SK-MEL-5 (cell line): ENCODE data around the gene MILR1. TPM values are rescaled to one million over a fixed set of nuclear protein-coding genes. Genes with fewer than 3 reads are reported as not detected.
"Not testable (repeated sequence)": the region's sequence is repeated elsewhere in the genome, so short reads cannot be mapped to it uniquely, and the experiment has no call there.

Experiments used
- DNase-seq: peaks from one replicate; pipeline ENCODE4 v3.0.0-alpha.2; 2016; ENCODE audit warnings: low read depth, low spot score
- in situ Hi-C: cut with HindIII; loops from 2 replicates; pipeline ENCODE4 v1.10.0; 2016; ENCODE audit warnings: low sequenced_read_pairs, high pct_unique_total_duplicates, low pct_unique_long_range_greater_than_20kb
- total RNA-seq: library from RNA; depleted of rRNA; stranded (reverse); fragments of >200 nt; shearing (Covaris generic); gene quantifications from 2 replicates; pipeline ENCODE4 v1.2.3, GENCODE V29; 2014

MILR1 gene
- total RNA-seq, 1 experiment from 2014 or later, result not detected

DNA sequence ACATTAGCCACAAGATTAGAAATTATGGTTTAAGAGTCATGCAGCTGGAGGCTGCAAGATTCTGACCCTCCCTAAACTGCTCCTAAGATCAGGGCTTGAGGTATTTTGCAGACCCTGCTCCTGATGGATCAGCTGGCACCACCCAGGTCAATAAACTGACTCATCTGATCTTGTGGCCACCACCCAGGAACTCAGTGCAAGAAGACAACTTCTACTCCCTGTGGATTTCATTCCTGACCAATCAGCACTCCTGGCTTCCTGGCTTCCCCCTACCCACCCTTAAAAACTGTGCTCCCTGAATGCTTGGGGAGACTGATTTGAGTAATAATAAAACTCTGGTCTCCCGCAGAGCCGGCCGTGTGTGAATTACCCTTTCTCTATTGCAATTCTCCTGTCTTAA is 25.0 kb upstream of the MILR1 start:
- DNase-seq, result no peak
- in situ Hi-C loops, result no loop called here

DNA sequence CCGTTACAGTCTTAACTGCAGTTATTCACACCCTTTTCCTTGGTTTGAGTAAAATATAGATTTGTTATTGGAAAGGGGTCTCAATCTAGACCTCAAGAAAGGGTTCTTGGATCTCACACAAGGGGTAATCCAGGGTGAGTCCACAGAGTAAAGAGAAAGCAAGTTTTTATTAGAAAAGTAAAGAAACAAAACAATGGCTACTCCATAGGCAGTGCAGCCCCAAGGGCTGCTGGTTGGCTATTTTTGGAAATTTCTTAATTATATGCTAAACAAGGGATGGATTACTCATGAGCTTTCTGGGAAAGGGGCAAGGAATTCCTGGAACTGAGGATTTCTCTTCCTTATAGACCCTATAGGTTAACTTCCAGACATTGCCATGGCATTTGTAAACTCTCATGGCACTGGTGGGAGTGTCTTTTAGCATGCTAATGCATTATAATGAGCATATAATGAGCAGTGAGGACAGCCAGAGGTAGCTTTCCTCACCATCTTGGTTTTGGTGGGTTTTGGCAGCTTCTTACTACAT is 24.5 kb upstream of the MILR1 start:
- no peak for DNase-seq
- in situ Hi-C loops, result no loop called here

DNA sequence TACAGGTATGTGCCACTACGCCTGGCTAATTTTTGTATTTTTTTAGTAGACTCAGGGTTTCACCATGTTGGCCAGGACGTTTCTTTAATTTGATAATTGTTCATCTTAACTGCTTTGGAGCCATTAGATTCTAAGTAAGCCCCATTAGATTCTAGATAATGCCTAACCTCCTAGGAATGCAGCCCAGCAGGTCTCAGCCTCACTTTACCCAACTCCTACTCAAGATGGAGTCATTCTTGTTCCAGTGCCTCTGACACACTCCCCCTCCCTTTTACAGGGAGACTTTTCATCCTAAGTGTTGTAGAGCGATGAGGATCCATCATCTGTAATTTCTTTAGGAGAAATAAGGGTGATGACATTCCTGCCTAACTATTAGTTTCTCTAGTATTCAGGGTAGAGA is 23.7 kb upstream of the MILR1 start:
- no peak for DNase-seq
- in situ Hi-C loops, result no loop called here

DNA sequence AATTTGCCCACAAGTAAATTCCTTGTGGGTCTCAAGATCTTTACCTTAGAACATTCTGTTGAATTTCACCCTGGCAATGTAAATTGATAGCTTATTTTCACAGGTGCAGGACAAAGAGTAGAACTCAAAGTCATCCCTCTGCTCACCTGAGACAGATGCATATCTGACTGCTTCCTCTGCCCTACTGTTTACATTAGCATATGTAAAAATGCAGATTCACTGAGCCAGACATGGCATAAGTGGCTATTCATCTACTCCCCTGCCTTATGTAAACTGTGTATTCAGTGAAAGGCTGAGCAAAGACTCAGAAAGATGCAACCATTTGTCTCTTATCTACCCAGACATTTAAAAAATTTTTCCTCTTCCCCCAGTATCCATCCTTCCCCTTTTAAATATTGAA is 22.3 kb upstream of the MILR1 start:
- no peak for DNase-seq
- in situ Hi-C loops, result no loop called here

DNA sequence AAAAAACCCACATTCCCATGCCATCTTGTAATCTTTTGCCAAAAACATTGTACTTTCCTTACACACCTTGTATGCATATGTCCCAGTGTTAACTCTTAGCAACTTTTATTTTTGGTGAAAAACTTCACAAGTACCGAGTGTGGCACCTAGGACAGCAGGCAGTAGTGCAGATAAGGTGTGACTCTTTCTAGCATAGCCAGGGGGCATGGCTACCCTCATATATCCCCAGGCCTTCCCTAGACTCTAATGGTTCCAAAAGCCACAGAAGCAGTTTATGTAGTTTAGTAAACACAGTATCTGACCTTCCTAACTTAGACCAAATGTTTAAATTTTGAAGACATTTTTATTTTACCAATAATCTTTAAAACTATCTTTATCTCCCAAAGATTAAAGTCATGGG is 20.5 kb upstream of the MILR1 start:
- no peak for DNase-seq
- in situ Hi-C loops, result no loop called here

DNA sequence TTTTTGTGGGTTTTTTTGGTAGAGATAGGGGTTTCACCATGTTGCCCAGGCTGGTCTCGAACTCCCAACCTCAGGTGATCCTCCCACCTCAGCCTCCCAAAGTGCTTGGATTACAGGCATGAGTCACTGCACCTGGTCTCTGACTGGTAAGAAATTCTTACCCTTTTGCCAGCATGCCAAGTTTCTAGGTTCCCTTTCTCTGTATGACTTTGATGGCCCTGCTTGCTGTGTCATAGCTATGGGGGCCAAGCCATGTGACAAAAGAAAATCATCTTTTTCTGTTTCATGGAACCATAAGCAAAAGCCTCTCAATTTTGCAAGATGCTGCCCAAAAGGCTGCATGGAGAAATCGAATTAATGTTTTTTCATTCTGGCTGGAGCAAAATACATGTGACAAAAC is 18.9 kb upstream of the MILR1 start:
- in situ Hi-C loops, DNase-seq: not testable (repeated sequence)

DNA sequence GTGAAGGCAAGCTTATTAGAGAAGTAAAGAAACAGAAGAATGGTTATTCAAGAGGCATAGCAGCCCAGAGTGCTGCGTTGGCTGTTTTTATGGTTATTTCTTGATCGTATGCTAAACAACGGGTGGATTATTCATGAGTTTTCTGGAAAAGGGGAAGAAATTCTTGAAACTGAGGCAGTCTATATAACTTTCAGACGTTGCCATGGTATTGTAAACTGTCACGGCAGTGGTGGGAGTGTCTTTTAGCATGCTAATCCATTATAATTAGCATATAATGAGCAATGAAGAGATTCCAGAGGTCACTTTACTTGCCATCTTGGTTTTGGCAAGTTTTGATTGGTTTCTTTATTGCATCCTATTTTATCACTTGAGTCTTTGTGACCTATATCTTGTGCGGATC is 17.4 kb upstream of the MILR1 start:
- DNase-seq, result no peak
- in situ Hi-C loops, result no loop called here

DNA sequence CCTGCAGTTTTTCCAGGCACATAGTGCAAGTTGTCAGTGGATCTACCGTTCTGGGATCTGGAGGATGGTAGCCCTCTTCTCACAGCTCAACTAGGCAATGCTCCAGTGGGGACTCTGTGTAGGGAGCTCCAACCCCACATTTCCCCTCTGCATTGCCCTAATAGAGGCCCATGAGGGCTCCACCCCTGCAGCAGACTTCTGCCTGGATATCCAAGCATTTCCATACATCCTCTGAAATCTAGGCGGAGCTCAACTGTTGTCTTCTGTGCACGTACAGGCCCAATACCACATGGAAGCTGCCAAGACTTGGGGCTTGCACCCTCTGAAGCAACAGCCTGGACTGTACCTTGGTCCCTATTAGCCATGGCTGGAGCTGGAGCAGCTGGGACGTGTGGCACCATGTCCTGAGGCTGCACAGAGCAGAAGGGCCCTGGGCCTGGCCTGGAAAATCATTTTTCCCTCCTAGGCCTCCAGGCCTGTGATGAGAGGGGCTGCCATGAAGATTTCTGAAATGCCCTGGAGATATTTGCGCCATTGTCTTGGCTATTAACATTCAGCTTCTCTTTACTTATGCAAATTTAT is 10.9 kb upstream of the MILR1 start:
- no peak for DNase-seq

DNA sequence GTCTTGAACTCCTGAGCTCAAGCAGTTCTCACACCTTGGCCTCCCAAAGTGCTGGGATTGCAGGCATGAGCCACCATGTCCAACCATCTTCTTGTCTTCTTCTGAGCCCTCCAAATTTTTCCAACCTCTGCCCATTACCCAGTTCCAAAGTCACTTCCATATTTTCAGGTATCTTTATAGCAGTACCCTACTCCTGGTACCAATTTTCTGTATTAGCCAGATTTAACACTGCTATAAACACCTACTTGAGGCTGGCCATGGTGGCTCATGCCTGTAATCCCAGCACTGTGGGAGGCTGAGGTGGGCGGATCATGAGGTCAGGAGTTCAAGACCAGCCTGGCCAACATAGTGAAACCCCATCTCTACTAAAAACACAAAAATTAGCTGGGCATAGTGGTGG is 9.4 kb upstream of the MILR1 start:
- DNase-seq, in situ Hi-C loops: not testable (repeated sequence)

More for the DNA sequence above, 10.9 kb upstream of the MILR1 start:
- in situ Hi-C loops, result no loop called here

DNA sequence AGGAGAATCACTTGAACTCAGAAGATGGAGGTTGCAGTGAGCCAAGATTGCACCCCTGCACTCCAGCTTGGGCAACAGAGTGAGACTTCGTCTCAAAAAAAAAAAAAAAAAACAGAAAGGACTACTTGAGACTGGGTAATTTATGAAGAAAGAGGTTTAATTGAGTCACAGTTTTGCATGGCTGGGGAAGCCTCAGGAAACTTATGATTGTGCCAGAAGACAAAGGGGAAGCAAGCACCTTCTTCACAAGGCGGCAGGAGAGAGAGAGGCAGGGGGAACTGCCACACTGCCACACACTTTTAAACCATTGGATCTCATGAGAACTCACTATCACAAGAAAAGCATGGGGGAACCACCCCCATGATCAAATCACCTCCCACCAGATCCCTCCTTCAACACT is 9.0 kb upstream of the MILR1 start:
- in situ Hi-C loops, result no loop called here
- DNase-seq, result no peak

DNA sequence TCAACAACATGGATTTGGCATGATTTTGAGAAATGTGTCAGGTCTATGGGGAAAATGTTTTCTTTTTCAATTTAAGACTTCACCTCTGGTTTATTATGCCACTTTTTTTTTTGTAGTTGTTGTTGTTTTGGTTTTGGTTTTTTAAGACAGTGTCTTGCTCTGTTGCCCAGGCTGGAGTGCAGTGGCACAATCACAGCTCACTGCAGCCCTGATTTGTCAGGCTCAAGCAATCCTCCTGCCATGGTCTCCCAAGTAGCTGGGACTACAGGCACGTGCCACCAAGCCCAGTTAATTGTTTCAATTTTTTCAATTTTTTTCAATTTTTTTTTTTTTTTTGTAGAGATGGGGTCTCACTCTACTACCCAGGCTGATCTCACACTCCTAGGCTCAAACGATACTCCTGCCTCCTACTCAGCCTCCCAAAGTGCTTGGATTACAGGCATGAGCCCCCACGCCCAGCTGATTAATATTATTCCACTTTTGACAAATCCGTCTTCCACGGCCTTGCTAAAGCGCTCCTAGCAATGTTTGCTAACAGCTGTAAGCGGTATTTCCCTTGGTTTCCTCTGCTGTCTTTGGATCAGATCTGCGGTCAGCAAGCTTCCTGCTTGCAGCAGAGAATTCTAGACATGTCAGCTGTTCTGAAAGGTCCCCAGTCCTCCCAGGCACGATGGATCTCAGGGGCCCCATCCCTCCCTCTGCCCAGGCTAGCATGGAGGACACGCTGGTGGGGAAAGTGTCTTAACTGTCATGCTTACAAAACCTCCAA is 7.0 kb upstream of the MILR1 start:
- in situ Hi-C loops, result no loop called here
- DNase-seq, result no peak

DNA sequence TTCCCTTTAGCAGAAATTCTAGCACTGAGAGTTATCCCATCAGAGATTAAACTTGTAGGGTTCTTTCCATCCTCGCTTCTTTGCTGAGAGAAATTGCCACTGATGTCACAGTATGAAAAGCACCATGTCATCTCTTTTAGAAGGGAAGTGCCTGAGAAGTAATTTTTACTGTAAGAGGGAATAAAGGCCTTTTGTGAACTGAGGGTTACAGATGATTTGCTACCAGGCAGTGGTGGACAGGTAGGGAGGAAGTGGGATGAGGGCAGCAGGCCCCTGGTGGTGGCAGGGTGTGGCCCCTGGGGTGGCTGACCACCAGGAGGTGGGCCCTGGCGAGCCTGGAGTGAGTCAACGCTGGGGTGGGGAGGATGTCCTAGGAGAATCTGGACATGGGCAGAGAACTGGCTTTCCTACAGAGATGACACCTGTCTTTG is 6.4 kb upstream of the MILR1 start:
- DNase-seq, result no peak
- in situ Hi-C loops, result no loop called here

DNA sequence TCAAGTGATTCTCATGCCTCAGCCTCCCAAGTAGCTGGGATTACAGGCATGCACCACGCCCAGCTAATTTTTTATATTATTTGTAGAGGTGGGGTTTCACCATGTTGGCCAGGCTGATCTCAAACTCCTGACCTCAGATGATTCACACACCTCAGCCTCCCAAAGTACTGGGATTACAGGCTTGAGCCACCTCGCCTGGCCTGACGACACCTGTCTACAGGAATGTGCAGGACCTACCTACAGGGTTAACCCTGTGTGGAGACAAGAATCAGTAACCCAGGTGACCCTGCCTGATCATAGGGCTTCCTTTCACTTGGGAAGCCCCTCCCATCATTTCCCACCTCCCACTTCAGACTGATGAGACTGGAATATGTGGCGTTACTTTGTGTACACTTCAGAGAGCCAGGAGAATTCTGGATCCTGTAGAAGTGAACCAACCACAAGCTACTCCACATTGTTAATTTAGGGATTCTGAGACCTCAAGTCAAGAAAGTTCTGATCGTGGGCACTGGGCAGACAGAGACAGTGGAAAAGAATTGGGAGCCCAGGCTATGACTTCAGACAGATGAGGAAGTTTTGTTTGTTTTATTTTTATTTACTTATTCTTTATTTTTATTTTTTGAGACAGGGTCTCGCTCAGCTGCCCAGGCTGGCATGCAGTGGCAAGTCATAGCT is 5.7 kb upstream of the MILR1 start:
- DNase-seq, result no peak
- in situ Hi-C loops, result no loop called here

DNA sequence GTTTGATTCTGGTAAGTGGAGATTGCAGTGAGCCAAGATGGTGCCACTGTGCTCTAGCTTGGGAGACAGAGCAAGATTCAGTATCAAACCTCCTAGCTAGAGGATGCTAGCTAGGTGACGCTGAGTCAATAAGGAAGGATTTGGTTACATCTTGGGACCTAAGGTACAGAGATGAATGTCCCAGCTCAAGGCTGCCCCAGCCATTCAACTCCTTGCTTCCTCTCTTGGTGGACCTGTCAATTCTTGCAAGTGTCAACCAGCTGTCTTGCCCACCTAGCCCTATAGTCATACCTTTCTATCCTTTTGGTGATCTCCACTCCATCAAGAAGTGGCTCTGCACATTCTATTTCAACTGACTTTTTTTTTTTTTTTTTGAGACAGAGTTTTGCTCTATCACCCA is 1.4 kb upstream of the MILR1 start:
- DNase-seq, result no peak
- in situ Hi-C loops, result no loop called here

DNA sequence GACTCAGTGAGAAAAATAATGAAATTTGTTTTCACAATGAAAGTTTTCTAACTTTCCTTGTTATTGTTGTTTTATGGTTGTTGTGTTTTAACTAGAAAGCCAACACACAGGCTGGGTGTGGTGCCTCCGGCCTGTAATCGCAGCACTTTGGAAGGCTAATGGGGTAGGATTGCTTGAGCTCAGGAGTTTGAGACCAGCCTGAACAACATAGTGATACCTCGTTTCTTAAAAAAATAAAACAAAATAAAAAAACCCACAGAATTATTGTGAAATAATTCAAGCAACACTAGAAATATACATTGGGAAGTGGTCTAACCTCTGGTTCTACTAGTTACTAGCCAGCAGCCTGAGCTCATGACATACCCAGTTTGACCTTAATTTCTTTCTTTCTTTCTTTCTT is 630 bp downstream of the MILR1 start:
- DNase-seq, result no peak

DNA sequence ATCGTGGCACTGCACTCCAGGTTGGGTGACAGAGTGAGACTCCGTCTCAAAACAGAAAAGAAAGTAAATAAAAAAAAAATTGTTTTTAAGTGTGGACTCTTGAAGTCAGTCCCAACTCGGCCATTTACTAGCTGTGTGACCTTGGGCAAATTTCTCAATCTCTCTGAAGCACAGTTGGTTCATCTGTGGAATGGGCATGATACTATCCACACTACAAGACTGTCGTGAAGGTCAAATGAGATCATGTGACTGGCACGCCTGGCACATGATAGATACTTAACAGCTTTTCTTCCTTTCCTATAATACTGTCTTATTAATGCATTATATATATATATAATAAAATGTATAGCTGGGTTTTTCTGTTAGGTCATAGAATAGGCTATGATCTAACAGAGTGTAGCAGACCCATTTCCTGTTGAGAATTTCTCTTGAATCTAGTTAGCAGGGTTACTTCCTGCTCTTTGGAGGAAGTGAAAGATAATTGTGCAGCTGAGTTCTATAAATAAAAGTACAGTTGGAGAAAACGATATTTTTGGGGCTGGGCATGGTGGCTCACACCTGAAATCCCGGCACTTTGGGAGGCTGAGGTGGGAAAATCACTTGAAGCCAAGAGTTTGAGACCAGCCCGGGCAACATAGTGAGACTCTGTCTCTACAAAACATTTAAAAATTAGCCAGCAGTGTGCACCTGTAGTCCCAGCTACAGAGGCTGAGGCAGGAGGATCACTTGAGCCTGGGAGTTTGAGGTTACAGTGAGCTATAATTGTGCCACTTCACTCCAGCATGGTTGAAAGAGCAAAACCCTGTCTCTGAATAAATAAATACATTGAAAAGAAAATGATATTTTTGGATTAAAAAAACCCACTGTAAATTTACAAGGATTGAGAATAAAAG is 7.3 kb downstream of the MILR1 start:
- no peak for DNase-seq
- in situ Hi-C loops, result no loop called here

More for the DNA sequence above, 630 bp downstream of the MILR1 start:
- in situ Hi-C loops, result no loop called here

DNA sequence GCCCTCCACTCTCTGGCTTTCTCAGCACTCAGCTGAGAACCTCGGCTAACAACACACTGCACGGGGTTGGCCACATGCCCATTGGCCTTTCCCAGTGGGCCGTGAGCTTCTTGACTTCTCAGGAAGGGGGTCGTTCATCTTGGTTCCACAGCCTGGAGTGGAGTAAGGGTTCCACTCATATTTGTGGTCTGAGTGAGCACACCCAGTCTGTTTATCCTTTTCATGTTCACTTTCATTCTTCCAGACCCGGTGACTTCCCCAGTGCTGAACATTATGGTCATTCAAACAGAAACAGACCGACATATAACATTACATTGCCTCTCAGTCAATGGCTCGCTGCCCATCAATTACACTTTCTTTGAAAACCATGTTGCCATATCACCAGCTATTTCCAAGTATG is 8.2 kb downstream of the MILR1 start:
- no peak for DNase-seq
- in situ Hi-C loops, result no loop called here

DNA sequence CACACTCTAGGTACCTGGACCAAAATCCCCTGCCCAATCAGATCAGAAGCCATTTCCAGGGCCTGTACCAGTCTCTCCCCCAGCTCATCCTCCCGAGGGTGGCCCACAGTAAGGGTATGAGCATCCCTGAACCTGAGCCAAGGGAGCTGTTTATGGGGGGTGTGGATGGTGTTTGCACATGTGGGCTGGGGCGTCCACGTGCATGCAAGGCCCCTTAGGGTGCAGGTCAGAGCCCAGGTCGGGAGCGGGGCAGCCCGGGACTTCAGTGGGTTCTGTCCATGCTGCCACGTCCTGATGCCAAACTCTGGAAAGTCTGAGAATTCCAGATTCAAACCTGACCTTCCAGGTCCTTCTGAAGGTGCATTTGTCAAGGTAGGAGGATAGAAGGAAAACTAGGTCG is 9.8 kb downstream of the MILR1 start:
- DNase-seq, result no peak
- in situ Hi-C loops, result no loop called here
